Aorta (tissue), 5 donors: ENCODE measurements around the gene NDUFV3. TPM values are rescaled to one million over a fixed set of nuclear protein-coding genes. Genes with fewer than 3 reads are reported as not detected.
"Not testable (repeated sequence)": the region's sequence is repeated elsewhere in the genome, so short reads cannot be mapped to it uniquely, and the experiment has no call there.

Experiments used
- ATAC-seq: fragments of 200-7000 bp; cut with Tn5 transposase; one replicate; pipeline ENCODE4 v1.9.1; 2022; ENCODE audit warnings: moderate library complexity; ENCODE audit not compliant: low FRiP score
- DNase-seq, 2 donors: peaks; one replicate each; pipeline ENCODE4 v3.0.0-alpha.2; 2020
- H3K27ac ChIP-seq, 2 donors: one replicate each; pipeline ENCODE4 v1.5.1; 2013; ENCODE audit warnings: low read length in 2 of 2, mild to moderate bottlenecking in 2 of 2, moderate library complexity in 2 of 2, control low read depth in 1 of 2, inconsistent platforms in 1 of 2, low read depth in 1 of 2
- H3K27me3 ChIP-seq, 2 donors: one replicate each; pipeline ENCODE4 v1.6.1; 2013; ENCODE audit warnings: control low read depth in 1 of 2, low read length in 1 of 2, mild to moderate bottlenecking in 1 of 2, moderate library complexity in 1 of 2; ENCODE audit not compliant: insufficient read depth in 2 of 2, control insufficient read depth in 1 of 2
- H3K36me3 ChIP-seq, 2 donors: one replicate each; pipeline ENCODE4 v1.6.1; 2013; ENCODE audit warnings: control low read depth in 1 of 2, low read length in 1 of 2, mild to moderate bottlenecking in 1 of 2; ENCODE audit not compliant: insufficient read depth in 2 of 2, control insufficient read depth in 1 of 2
- H3K4me1 ChIP-seq, 2 donors: one replicate each; pipeline ENCODE4 v1.6.1; 2013; ENCODE audit warnings: low read length in 2 of 2, control low read depth in 1 of 2, mild to moderate bottlenecking in 1 of 2, moderate library complexity in 1 of 2; ENCODE audit not compliant: insufficient read depth in 2 of 2, control insufficient read depth in 1 of 2
- H3K4me3 ChIP-seq, 2 donors: one replicate each; pipeline ENCODE4 v1.5.1; 2013; ENCODE audit warnings: low read length in 2 of 2, control low read depth in 1 of 2, mild to moderate bottlenecking in 1 of 2
- H3K9me3 ChIP-seq: one replicate; pipeline ENCODE4 v1.6.1; 2013; ENCODE audit warnings: mild to moderate bottlenecking, low read length; ENCODE audit not compliant: control insufficient read depth
- WGBS, 2 donors: extraction: QIAGEN DNeasy Blood & Tissue Kit; methylation state at CpG; one replicate each; pipeline ENCODE4 v1.1.7; 2013; 5-methylcytosine and 5-hydroxymethylcytosine counted together
- intact Hi-C, 2 donors: fragments of 100-400 bp; cut with DNase I; formaldehyde crosslinking; loops; one replicate each; pipeline versions ENCODE4 v1.14.2 to v1.15.0; 2022
- long read RNA-seq, 2 donors: library from polyadenylated mRNA; unstranded; transcript quantifications; one replicate each; pipeline ENCODE4 v2.0.0, GENCODE V29; 2020 to 2021
- polyA plus RNA-seq, 2 donors: library from polyadenylated mRNA; stranded (reverse); fragments of 200-250 nt; gene quantifications; one replicate each; pipeline ENCODE4 v1.2.3, GENCODE V29; 2013
- total RNA-seq, 2 donors: library from RNA; stranded (reverse); fragmentation: NEBNext Ultra II Directional; extraction: Animal tissue kit (Norgen Biotek cat#: 25700); gene quantifications; one replicate each; pipeline ENCODE4 v1.2.1, GENCODE V29; 2021
- donor health status: healthy with polysubstance abuse.
- donor health status: Bipolar disorder and iron deficiency.
- donor health status: DM: no; HTN: no; CAD: no.
- donor health status: DM: no; HTN: no; CAD: no.
- donor health status: DM: yes; HTN: yes; CAD: no.

The NDUFV3 gene
- 10 to 100 TPM; 29.7 to 34.4 TPM for total RNA-seq
- polyA plus RNA-seq, result 10 to 100 TPM; 16.3 to 24.0 TPM
- long read RNA-seq, donor 1, full-length matches to known transcripts, result 94 of 114 reads
- long read RNA-seq, donor 1, partial matches to known transcripts, result 9 of 114 reads
- long read RNA-seq, donor 1, other reads (novel, unspliced or antisense), result 11 of 114 reads
- long read RNA-seq, donor 2, full-length matches to known transcripts, result 14 of 24 reads
- long read RNA-seq, donor 2, partial matches to known transcripts, result 5 of 24 reads
- long read RNA-seq, donor 2, other reads (novel, unspliced or antisense), result 5 of 24 reads

GRCh38 chr21:42892931-42893755 is at the start of gene NDUFV3:
TSS of gene NDUFV3 (plus strand) at chr21:42893309. CDS start at chr21:42893334, 25 bp downstream.
- peak; percentile 100 for DNase-seq
- no peaks in the 10 kb centered on the region for H3K4me1 ChIP-seq
- H3K9me3 ChIP-seq, result no peaks in the 10 kb centered on the region
- intact Hi-C loops, result loop anchor here in 1 of 2 donors (2.0 kb wide), 1 partner anchor 14 kb away; the partner anchor contains the start of gene WDR4
- H3K36me3 ChIP-seq, result no peaks in the 10 kb centered on the region
- peak within 1 kb of the TSS; percentile 62 to 68 for H3K27ac ChIP-seq
- H3K4me3 ChIP-seq, result peak within 1 kb of the TSS; percentile 73 to 77
- WGBS, 2 donors, result 0 to 1% methylated on average over 72 to 87 of the region's 87 CpGs
- H3K27me3 ChIP-seq, result no peaks in the 10 kb centered on the region
- ATAC-seq, result peak; percentile 99

- intact Hi-C loops, result no loop called here
- H3K4me3 ChIP-seq, result no peak overlapping the region
- no peaks in the 10 kb centered on the region for H3K9me3 ChIP-seq
- WGBS, 2 donors, result 67 to 69% methylated on average over 22 of the region's 22 CpGs
- no peaks in the 10 kb centered on the region for H3K4me1 ChIP-seq
- no peak overlapping the region for H3K27ac ChIP-seq
- ATAC-seq, result peak; percentile 57
- peak in 1 of 2 donors; percentile 64 for DNase-seq
- H3K27me3 ChIP-seq, result no peaks in the 10 kb centered on the region
- H3K36me3 ChIP-seq, result peaks cover 0 to 12% of the 10 kb centered on the region in 2 donors
Measured at GRCh38 chr21:42844411-42845113, 48.5 kb upstream of the NDUFV3 start.

GRCh38 chr21:42845296-42845965 is 47.7 kb upstream of the NDUFV3 start:
- Histone ChIP-seq H3K4me3 (no peak overlapping the region), H3K9me3 (no peaks in the 10 kb centered on the region), H3K36me3 (peaks cover 0 to 10% of the 10 kb centered on the region in 2 donors), H3K27me3 (no peaks in the 10 kb centered on the region), H3K27ac (no peak overlapping the region), H3K4me1 (no peaks in the 10 kb centered on the region)
- ATAC-seq, result peak; percentile 22
- intact Hi-C loops, result no loop called here
- WGBS, 2 donors, result 74 to 76% methylated on average over 21 of the region's 21 CpGs
- DNase-seq, result peak in 1 of 2 donors; percentile 61

- Histone ChIP-seq H3K27ac (no peak overlapping the region), H3K27me3 (no peaks in the 10 kb centered on the region), H3K4me3 (no peak overlapping the region), H3K36me3 (peaks cover 0 to 6% of the 10 kb centered on the region in 2 donors), H3K9me3 (no peaks in the 10 kb centered on the region), H3K4me1 (no peaks in the 10 kb centered on the region)
- WGBS, 2 donors, result 92 to 95% methylated on average over 10 of the region's 10 CpGs
- DNase-seq, result peak in 1 of 2 donors; percentile 51
- intact Hi-C loops, result no loop called here
- ATAC-seq, result no peak
Measured at GRCh38 chr21:42846221-42846620, 46.9 kb upstream of the NDUFV3 start.

GRCh38 chr21:42847051-42847707 is 45.9 kb upstream of the NDUFV3 start:
- Histone ChIP-seq H3K27me3 (no peaks in the 10 kb centered on the region), H3K9me3 (no peaks in the 10 kb centered on the region), H3K27ac (no peak overlapping the region), H3K36me3 (peaks cover 0 to 4% of the 10 kb centered on the region in 2 donors), H3K4me1 (no peaks in the 10 kb centered on the region), H3K4me3 (no peak overlapping the region)
- WGBS, 2 donors, result 88 to 89% methylated on average over 18 of the region's 18 CpGs
- DNase-seq (peak in 1 of 2 donors; percentile 65), ATAC-seq (no peak)
- intact Hi-C loops, result no loop called here

GRCh38 chr21:42847726-42848125 is 45.4 kb upstream of the NDUFV3 start:
- Histone ChIP-seq H3K9me3 (no peaks in the 10 kb centered on the region), H3K4me1 (no peaks in the 10 kb centered on the region), H3K4me3 (no peak overlapping the region), H3K27me3 (no peaks in the 10 kb centered on the region), H3K27ac (no peak overlapping the region), H3K36me3 (peaks cover 0 to 4% of the 10 kb centered on the region in 2 donors)
- ATAC-seq (no peak), DNase-seq (peak in 1 of 2 donors; percentile 51)
- intact Hi-C loops, result no loop called here
- WGBS, 2 donors, result 92 to 96% methylated on average over 4 of the region's 4 CpGs

- H3K4me1 ChIP-seq, intact Hi-C loops, ATAC-seq, H3K9me3 ChIP-seq, H3K4me3 ChIP-seq, H3K27ac ChIP-seq, H3K27me3 ChIP-seq, H3K36me3 ChIP-seq: not testable (repeated sequence)
- DNase-seq, result peak in 1 of 2 donors; percentile 40
- WGBS, 2 donors, result 98% methylated on average over 86 to 95 of the region's 95 CpGs
Measured at GRCh38 chr21:42848144-42848931, 44.8 kb upstream of the NDUFV3 start.
